Right renal cortex interstitium (tissue), 3 donors: ENCODE results near the gene PPP1CA. TPM values are rescaled to one million over a fixed set of nuclear protein-coding genes. Genes with fewer than 3 reads are reported as not detected.

ENCODE experiments used
- DNase-seq, 3 donors: peaks; one replicate each; pipeline ENCODE4 v3.0.0-alpha.2; 2013; ENCODE audit warnings: low read depth in 3 of 3, low spot score in 2 of 3
- polyA plus RNA-seq, 3 donors: library from polyadenylated mRNA; unstranded; fragments of 120-200 nt; gene quantifications; one replicate each; pipeline ENCODE4 v1.2.1, GENCODE V29; 2013; ENCODE audit not compliant: insufficient read length in 3 of 3

PPP1CA gene
- polyA plus RNA-seq, 3 donors: 132 to 171 (median 159) TPM

DNA sequence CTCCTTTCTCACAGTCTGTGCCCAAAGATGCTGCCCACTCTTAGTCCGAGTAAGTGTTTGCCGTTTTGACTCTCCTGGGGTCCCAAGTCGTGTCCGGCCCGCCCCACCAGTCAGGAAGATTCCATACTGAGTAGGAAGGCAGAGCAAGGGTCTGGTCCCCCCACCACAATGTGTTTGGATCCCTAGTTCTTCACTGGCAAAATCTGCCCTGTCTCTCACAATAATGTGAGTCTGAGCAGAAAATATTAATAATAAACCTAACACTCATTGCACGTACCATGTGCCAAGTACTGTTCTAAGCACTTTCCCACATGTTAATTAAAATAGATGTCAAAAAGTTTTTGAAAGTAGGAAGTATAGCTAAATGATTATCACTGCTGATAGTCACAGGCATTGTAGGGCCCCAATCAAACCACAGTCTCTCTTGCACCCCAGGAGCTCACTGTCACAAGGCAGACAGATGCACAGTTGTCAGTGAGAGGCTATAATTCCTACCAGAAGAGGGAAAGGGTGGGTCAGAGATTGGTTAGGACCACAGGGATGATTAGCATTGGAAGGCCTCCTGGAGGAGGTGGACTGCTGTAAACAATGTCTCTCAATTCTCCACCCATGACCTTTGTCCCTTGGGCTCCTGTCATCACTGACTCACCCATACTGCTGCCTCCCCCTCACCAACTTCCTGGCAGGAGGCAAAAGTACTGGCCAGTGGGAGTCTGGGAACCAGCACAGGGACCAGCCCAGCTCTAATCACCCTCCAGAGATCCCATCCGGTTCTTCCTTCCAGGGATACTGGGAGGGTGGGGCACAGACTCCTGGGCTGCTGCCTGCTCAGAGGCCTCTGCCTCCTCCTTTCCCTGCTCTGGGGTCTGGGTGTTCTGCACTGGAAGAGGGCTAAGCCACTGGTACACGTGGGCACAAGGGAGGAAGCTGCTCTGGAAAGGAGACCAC, 47.3 kb downstream of the PPP1CA start:
- DNase-seq: no peak

- peak; percentile 81 to 90 (median 84) for DNase-seq
Measured at GRCh38 chr11:67353317-67354074, 48.2 kb downstream of the PPP1CA start, which contains the start of gene POLD4. TSS of gene POLD4 (minus strand) at chr11:67353546. CDS start at chr11:67353399, 147 bp downstream.

DNA sequence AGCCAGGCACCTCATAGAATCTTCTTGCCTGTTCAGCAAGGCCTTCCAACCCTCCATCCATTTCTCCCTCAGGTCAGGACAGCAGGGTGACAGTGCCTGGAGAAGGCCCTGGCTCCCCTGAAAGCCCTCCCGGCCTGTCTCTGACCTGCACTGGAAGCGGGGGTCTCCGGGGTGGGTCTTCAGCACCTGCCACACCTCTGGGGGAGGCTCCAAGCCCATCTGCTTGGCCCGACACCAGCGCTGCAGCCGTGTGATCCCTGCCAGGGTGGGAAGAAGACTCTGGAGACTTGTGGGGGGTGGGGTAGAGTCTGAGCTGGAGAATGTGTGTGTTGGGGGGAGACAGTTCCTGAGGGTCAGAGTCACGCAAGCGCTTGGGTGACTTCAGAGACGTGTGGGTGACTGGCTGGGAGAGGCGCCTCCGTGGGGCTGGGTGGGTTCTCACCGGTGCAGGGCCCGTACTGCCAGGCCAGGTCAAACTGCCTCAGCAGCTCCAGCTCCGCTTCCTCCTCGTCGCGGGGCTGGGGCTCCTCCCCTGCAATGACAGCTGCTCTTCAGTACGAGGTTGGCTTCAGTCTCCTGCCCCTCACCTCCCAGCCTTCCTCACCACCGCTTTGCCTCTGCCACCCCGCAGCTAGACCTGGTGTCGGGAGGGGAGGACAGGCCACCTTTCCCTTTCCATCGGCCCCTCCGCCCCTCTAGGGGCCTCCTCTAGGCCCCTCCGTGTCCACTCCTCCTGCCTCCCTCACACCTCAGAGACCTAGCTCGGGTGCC, 48.9 kb downstream of the PPP1CA start:
- DNase-seq: no peak

- no peak for DNase-seq
Measured at GRCh38 chr11:67351275-67352005, 50.2 kb downstream of the PPP1CA start.

GRCh38 chr11:67349928-67350465, 51.7 kb downstream of the PPP1CA start:
- no peak for DNase-seq

- no peak for DNase-seq
Measured at GRCh38 chr11:67349457-67349856, 52.2 kb downstream of the PPP1CA start.

GRCh38 chr11:67349036-67349435, 52.6 kb downstream of the PPP1CA start:
- DNase-seq: no peak

Other genes starting within 250 kb of the PPP1CA start
- gene GRK2, start 135.4 kb downstream of the PPP1CA start, polyA plus RNA-seq: 10 to 100 TPM; 48.0 to 55.7 (median 49.5) TPM
- 10 to 100 TPM; 18.9 to 21.1 (median 20.8) TPM for gene ANKRD13D, start 112.6 kb downstream of the PPP1CA start, polyA plus RNA-seq
- 10 to 100 TPM; 16.5 to 22.2 (median 19.6) TPM for gene SSH3, start 98.3 kb downstream of the PPP1CA start, polyA plus RNA-seq
- 10 to 100 TPM; 16.2 to 23.2 (median 18.8) TPM for gene POLD4, start 48.3 kb downstream of the PPP1CA start, polyA plus RNA-seq
- 1 to 10 TPM; 4.2 to 4.8 (median 4.5) TPM for gene CLCF1, start 28.3 kb downstream of the PPP1CA start, polyA plus RNA-seq
- gene RAD9A, start 9.9 kb downstream of the PPP1CA start, polyA plus RNA-seq: 10 to 100 TPM; 15.4 to 16.4 (median 16.4) TPM
- 1 to 10 TPM; 3.8 to 4.2 (median 4.2) TPM for gene TBC1D10C, start 2.2 kb upstream of the PPP1CA start, polyA plus RNA-seq
- 1 to 10 TPM; 1.1 to 1.5 (median 1.4) TPM for gene CARNS1, start 13.8 kb upstream of the PPP1CA start, polyA plus RNA-seq
- 10 to 100 TPM; 36.0 to 45.1 (median 39.1) TPM for gene RPS6KB2, start 26.6 kb upstream of the PPP1CA start, polyA plus RNA-seq
- gene PTPRCAP, start 35.8 kb upstream of the PPP1CA start, polyA plus RNA-seq: 1 to 10 TPM in 2 of 3 donors, under 1 TPM in 1; 0.85 to 2.6 (median 1.9) TPM
- 10 to 100 TPM; 55.1 to 65.0 (median 64.0) TPM for gene CORO1B, start 41.6 kb upstream of the PPP1CA start, polyA plus RNA-seq
- not detected for gene GPR152, start 50.9 kb upstream of the PPP1CA start, polyA plus RNA-seq
- gene CABP4, start 53.5 kb upstream of the PPP1CA start, polyA plus RNA-seq: 1 to 10 TPM in 1 of 3 donors, under 1 TPM in 2; 0.44 to 1.0 (median 0.64) TPM
- 10 to 100 TPM; 36.0 to 45.1 (median 42.7) TPM for gene TMEM134, start 67.4 kb upstream of the PPP1CA start, polyA plus RNA-seq
- 10 to 100 TPM; 61.9 to 72.1 (median 66.7) TPM for gene AIP, start 81.2 kb upstream of the PPP1CA start, polyA plus RNA-seq
- gene PITPNM1, start 103.5 kb upstream of the PPP1CA start, polyA plus RNA-seq: 10 to 100 TPM; 21.5 to 26.4 (median 23.8) TPM
- gene CDK2AP2, start 106.3 kb upstream of the PPP1CA start, polyA plus RNA-seq: 10 to 100 TPM; 31.3 to 46.8 (median 36.5) TPM
- under 1 TPM in 2 of 3 donors, not detected in 1; 0.23 to 0.24 TPM for gene CABP2, start 121.6 kb upstream of the PPP1CA start, polyA plus RNA-seq
- gene GSTP1, start 182.0 kb upstream of the PPP1CA start, polyA plus RNA-seq: 100 to 1,000 TPM; 671 to 854 (median 757) TPM
- gene NDUFV1, start 205.1 kb upstream of the PPP1CA start, polyA plus RNA-seq: 100 to 1,000 TPM; 149 to 153 (median 149) TPM
- gene NUDT8, start 228.1 kb upstream of the PPP1CA start, polyA plus RNA-seq: 1 to 10 TPM; 3.3 to 5.3 (median 3.4) TPM
- not detected for gene TBX10, start 237.9 kb upstream of the PPP1CA start, polyA plus RNA-seq
- 10 to 100 TPM; 16.8 to 24.9 (median 23.2) TPM for gene ACY3, start 248.9 kb upstream of the PPP1CA start, polyA plus RNA-seq